M059J (cell line): ENCODE data around the gene SEMA4D. TPM values are rescaled to one million over a fixed set of nuclear protein-coding genes. Genes with fewer than 3 reads are reported as not detected.
"Not testable (repeated sequence)": the region's sequence is repeated elsewhere in the genome, so short reads cannot be mapped to it uniquely, and the experiment has no call there.

Source experiments
- DNase-seq: peaks from one replicate; pipeline ENCODE4 v3.0.0-alpha.2; 2012; ENCODE audit warnings: low read depth
- total RNA-seq: library from RNA; depleted of rRNA; stranded (reverse); fragments of >200 nt; shearing (Covaris generic); gene quantifications from 2 replicates; pipeline ENCODE4 v1.2.3, GENCODE V29; 2014

The SEMA4D gene
- total RNA-seq, 1 experiment from 2014 or later = 14.3 TPM

- DNase-seq = peak; percentile 38
These were observed 125.6 kb downstream of the SEMA4D start for GRCh38 chr9:89372230-89372816.

- DNase-seq = not testable (repeated sequence)
These were observed 126.1 kb downstream of the SEMA4D start for GRCh38 chr9:89371791-89372190.

DNA sequence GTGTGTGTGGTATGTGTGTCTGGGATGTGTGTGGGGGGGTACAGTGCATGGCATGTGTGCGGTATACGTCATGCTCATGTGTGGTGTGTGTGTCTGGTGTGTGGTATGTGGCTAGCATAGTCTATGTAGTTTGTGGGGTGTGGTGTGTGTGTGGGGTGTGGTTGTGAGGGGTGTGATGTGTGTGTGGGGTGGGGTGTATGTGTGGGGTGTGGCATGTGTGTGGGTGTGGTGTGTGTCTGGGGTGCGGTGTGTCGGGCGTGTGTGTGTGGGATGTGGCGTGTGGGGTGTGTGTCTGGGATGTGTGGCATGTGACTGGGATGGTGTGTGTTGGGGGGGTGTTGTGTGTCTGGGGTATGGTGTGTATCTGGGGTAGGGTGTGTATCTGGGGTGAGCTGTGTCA, 127.3 kb downstream of the SEMA4D start:
- DNase-seq = no peak

- no peak for DNase-seq
These were observed 128.9 kb downstream of the SEMA4D start for GRCh38 chr9:89368978-89369377.

GRCh38 chr9:89368550-89368949, 129.4 kb downstream of the SEMA4D start:
- no peak for DNase-seq

- no peak for DNase-seq
These were observed 130.0 kb downstream of the SEMA4D start for GRCh38 chr9:89367726-89368437.

DNA sequence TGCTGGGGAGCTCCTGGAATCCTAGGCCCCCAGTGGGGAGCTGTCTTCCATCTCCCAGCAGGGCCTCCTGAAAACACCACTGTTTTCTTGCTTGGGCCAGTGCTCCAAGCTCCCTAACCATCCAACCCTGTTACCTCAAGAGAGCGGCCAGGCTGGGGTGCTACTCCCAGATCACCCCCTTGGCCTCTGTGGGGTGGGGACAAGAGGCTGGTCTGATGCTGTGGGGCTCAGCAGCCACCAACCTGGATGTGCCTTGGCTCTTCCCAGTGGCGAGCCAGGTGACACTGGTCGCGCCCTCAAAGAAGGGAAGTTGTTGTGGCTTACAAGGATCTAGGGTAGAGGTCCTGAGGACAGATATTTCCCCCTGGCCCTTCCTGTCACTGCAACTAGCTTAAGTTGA, 130.6 kb downstream of the SEMA4D start:
- DNase-seq = no peak

GRCh38 chr9:89366711-89367110, 131.2 kb downstream of the SEMA4D start:
- DNase-seq = no peak

- no peak for DNase-seq
These were observed 132.4 kb downstream of the SEMA4D start for GRCh38 chr9:89365532-89365912.

DNA sequence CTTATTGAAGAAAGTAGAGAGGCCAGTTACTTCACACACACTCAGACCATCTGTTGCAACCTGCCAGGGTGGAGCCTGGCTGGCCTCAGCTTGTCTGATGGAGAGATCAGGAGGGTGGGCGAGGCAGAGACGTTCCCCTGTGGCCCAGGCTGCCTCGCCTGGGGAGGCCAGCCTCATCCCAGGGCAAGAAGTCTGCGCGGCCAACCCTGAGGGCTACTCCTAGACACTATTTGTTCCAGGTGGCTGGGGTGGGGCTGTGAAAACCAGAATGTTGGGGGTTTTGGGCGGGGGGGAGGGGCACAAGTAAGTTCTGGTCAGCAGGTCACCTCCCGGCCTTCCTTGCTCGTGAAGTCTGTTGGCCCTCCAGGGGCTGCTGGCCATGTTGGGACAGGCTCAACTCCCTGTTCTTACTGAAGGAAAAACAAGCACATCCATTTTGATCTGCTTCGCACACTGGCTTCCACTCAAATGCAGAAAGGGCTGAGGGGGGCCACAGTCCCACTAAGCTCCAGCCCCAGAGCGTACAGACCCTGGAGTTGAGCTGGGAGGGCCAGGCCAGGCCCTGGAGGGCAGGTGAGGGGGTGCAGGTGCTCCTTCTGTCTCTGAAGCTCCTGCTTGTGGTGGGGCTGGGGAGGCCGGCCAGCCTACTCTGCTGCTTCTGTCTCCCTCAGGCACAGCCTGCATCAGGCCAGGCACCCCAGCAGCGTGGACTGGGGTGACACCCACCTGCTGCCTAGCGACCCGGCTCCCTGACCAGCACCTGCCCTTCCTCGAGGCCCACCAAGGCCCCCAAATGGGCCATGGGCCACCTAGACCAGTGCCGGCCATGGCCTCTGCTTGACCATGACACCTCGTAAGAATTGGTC, 133.0 kb downstream of the SEMA4D start:
- no peak for DNase-seq

DNA sequence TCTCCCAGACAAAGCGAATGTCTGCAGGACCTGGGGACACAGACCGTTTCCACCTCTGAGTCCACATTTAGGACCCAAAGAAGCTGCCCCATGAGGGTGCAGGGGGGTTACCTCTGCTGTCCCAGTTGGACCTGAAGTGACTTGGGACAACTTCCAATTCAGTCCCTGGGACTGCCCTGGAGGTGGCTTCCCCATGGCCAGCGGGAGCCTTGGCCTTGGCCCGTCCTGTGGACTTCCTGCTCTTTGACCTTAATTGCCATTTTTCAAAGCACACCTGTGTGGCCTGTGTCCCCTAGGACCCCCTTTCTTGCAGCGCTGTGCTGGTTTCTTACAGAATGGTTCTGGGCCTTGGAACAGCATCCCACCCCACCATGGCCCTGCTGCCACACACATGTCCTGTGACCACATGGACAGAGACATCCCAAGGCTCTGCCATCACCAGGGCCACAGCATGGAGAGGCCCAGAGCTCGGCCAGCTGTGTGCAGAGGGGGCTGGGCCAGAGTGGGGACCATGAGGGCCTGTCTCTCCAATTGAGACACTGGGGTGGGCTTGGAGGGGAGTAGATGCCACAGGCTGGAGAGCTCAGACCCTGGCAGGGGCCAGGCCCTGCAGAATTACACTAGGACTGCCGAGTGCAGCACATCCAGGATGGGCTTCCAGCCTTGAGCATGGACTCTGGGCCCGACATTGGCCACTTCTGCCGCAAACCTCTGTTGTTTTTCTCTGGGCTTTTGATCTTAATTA, 133.8 kb downstream of the SEMA4D start:
- no peak for DNase-seq

- DNase-seq = no peak
These were observed 134.6 kb downstream of the SEMA4D start for GRCh38 chr9:89363311-89363670.

DNA sequence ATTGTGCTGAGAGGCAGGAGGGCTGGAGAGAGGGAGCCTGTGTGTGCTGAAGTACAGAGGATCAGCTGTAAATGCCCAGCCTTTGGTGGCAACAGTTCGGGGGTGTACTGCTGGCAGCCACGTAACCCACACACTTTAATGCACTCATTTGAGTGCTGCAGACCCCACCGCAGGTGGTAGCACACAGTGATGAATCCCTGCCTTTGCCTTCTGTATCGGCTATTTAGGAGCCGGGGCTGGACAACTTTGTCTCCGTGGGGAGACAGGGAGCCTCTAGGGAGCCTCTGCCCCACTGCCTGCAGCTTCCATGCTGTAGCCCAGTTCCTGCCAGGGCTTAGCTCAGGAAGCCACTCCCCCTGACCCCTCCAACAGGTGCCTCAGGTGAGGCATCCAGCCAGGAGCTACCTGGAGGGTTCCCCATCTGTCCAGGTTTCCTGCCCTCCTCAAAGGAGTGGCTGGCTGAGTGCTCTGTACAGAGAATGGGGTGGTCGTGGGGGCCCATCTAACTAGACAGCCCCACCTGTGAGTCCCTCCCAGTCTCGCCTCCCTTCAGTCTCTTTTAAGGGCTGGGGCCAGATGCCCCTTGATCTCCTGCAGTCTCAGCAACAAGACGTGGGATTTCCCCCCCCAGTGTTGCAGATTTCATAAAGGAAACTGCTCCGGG, 135.1 kb downstream of the SEMA4D start:
- DNase-seq = no peak

GRCh38 chr9:89361816-89362646, 135.9 kb downstream of the SEMA4D start:
- no peak for DNase-seq

DNA sequence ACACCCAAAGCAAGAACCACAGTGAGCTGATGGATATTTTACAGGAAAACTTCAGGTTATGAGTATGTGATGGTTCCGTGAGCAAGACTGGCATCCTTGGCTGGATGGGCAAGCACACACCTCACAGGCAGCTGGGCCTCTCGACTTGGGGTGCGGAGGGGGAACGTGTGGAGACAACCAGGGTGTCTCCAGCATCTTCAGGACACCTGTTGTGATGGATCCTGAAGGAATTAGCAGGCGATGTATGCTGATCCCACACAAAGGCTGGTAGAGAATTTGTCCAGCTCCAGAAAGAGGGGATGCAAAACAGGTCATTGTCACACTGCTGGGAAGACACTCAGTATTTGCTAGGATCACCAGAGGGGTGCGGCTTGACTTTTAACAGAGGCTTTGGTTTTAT, 136.9 kb downstream of the SEMA4D start:
- DNase-seq = no peak

GRCh38 chr9:89360465-89360864, 137.4 kb downstream of the SEMA4D start:
- DNase-seq = no peak

GRCh38 chr9:89359751-89360261, 138.1 kb downstream of the SEMA4D start:
- no peak for DNase-seq

DNA sequence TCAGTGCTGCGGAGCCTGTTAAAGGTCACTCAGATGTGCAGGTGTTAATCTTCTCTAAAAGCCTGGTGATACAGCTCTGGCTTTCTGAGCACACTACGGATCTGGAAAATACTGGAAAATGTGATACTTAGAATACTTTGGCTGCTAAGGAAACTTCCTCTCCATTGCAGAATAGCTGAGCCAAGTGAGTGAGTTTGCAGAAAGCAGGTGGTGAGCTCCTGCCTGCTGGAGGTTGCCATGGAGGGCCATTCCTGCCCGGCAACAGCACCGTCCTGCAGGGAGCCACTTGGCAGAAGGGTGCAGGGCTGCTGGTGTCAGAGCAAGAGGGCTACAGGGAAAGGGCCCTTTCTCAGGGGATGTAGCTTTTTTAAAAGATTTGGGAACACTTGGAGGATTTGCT, 138.9 kb downstream of the SEMA4D start:
- no peak for DNase-seq

- DNase-seq = no peak
These were observed 139.5 kb downstream of the SEMA4D start for GRCh38 chr9:89358376-89358916.
